ENCODE data around the gene ITIH4.

DNA sequence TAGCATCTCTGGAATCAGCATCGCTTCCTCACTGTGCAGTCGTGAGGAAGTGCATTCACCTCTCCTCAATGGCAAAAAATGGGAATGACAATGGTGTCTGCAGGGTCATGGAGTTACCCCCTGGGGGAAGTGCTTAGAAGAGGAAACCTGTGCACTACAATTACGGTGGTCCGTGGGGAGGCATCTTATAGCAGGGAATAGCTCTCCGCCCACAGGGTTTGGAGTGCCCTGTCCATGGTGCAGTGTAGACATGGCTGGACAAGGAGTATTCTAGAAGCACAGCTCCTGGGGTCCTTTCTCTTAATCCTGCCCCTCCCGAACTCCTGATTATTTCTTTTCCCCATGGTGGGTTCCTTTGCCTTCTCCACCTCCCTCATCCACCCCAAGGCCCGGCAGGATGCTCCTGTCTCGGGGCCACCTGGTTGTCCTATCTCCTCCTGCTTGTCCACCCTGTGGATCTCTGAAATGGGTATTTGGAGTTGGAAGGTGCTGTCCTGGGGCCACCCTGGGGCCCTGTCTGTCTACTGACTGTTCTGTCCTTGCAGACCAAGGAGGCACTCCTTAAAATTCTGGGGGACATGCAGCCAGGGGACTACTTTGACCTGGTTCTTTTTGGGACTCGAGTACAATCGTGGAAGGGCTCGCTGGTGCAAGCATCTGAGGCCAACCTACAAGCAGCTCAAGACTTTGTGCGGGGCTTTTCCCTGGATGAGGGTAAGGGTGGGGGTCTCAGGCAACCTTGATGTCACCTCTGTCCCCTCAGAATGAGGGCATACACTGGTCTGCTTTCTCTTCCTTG, 47.9 kb downstream of the ITIH4 start:
- no peak for TF ChIP-seq RCOR1 (conservative IDR thresholded peaks at IDR 0.05; ENCODE audit: low read depth, low read length)
- no peak for TF ChIP-seq CREB1 (IDR thresholded peaks at IDR 0.05; ENCODE audit: low read depth)
- TF ChIP-seq IKZF1 (conservative IDR thresholded peaks at IDR 0.05), result no peak
- no peak for TF ChIP-seq ETV6 (conservative IDR thresholded peaks at IDR 0.05 in 1 of 2, IDR thresholded peaks at IDR 0.05 in 1 of 2; ENCODE audit: borderline replicate concordance in 1 of 2, low read depth in 1 of 2)
- no peak for TF ChIP-seq NFYB (IDR thresholded peaks at IDR 0.05; ENCODE audit: insufficient read depth, low read depth, low read length)
- no peak for TF ChIP-seq CTCF (IDR thresholded peaks at IDR 0.05 in 2 of 3, conservative IDR thresholded peaks at IDR 0.05 in 1 of 3; ENCODE audit: control insufficient read depth in 2 of 3, extremely low read depth in 1 of 3, insufficient read depth in 1 of 3, low read depth in 3 of 3, low read length in 3 of 3)

Data from GM12878 (cell line).